GM21786 (cell line): Measurements from ENCODE around the gene TM2D1.

Experiments used
- ATAC-seq: cut with Tn5 transposase; IDR thresholded peaks from one replicate; pipeline ENCODE4 v1.9.1; 2021; ENCODE audit not compliant: unreplicated experiment

The TM2D1 gene

DNA sequence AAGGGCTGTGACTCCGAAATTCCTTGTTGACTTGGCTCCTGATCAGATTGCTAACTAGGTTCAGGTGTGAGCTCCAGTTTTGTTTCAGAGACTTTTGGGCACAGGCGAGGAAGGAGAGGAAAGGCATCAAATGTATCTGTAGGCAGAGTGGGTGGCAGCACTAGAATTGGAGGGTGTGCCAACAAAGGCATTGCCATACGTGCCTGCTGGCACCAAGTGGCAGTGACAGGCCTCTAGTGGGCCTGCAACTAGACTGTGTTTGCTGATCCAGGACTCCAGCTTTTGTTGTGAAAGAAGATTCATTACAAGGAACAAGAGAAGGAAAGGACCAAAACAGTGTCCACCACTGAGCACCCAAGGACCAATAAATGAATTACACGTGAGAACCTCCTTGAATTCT lies 79.5 kb downstream of the TM2D1 start:
- no peak for ATAC-seq

DNA sequence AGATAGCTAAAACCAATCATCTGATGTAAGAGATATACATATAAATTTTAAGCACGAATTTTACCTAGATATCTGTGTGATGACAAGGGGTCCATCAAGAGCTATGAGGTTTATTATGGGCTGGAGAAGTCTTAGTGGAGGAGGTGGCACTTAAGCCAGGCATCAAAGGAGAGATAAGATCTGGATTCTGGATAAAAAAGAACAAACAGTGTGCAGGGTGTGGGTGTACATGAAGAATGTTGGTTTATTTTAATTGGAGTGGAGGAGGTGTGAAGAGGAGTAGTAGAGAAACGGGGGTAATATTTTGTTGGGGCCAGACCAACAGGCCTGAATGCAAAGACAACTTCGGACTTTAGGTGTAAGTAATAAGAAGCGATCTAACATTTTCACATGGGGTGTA lies 80.6 kb downstream of the TM2D1 start:
- no peak for ATAC-seq

DNA sequence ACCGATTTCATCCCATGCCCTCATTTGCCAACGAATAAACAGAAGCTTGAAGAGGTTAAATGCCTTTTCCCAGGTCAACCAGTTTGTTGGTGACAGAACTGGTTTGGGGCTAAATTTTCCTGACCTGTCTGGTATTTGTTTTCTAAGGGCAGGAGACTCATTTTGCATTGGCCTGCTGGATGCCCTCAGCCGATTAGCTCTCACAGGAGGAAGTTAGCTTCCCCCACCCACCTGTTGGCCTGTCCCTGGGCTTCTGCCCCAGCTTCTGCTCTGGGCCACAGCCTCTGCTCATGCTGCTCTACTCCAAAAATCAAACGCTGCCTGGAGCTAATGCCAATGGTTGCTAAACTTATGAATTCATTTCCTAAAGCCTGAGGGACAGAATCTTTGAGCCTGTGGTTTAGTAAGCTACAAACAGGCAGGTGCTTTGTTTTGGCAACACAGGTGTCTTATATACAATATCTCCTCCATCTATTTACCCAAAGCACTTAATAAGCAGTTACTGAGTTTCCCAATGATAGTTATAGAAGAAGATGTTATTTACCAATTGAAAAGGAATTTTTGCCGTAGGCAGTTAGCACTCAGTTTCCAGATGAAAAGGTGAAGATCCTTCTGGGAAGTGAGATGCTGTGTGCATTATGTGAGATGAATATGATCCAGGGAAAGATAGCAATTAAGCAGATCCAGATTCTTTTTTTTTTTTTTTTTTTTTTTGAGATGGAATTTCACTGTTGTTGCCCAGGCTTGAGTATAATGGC lies 82.3 kb downstream of the TM2D1 start:
- ATAC-seq = no peak

DNA sequence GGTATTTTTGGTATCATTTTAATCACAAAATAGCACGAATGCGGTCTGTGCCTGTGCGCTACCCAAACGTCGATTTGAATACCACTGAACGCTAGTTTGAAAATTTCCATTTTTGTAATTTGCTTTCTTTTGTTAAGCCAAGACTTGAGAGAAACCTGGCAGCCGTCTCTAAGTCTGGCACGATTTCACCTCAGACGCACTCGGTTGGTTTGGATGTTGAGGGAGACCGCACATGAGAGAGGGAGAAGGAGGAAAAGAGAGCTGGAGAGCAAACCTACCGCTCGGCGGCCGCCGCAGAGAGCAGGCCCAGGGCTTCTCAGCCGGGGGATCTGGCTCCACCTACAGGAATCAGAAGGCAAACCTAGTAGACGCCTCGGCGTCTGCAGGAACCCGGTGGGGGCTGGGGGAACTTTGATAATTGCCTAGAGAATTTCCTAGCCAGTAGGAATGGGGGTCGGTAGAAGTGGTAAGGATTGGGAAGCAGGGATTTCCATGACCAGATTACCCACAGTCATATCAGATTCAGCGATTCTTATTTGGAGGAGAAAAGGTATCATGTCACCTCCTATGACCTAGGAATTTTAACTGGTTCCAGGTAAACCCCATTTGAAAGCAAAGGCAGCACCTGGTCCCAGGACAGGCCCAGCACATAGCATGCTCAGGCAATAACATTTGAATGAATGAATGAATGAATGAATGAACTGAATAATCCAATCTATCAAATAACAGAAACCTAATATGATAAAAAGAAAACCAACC lies 83.2 kb downstream of the TM2D1 start:
- ATAC-seq = peak; percentile 96

DNA sequence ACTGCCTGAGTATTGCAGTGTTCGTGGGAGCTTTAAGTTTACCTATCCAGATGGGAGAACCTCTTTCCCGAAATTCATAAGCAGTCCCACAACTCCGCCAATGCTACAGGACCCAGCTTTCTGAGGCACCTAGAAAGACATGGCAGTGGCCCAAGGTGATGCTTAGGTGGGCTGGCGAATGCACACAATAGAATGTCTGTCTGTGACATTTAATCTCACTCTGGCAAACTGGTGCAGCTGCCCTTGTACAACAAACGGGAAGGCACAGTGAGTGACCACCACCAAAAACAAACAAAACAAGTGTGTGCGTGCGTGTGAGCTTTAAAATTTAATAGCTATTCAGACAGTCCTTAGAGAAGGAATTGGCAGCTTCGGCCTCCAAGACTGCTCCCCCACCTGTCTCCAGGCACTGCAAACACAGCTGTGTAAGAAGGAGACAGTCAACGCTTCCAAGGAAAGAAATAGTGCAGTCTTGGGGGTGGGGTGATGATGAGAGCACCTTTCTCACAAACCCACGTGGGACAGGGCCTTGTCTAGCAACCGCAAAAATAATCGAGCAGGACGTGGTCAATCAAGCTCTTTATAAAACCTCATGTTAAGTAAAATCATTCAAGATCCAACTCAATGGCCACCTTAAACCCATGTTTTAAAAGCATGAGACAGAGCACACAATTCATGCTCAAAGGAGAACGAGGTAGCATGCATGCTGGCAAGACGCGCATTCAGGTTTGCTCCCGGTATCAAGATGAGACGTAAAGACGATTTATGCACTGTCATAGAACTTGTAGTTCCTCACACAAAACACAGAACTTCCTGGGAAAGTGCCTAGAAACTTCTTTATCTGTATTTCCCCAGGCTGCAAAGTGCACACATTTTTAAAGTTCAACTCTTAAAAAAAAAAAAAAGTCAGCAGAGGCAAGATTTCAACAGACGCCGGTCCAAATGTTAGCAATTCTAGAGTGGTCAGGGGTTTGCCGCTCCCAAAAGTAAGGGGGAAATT lies 84.1 kb downstream of the TM2D1 start:
- ATAC-seq = no peak

DNA sequence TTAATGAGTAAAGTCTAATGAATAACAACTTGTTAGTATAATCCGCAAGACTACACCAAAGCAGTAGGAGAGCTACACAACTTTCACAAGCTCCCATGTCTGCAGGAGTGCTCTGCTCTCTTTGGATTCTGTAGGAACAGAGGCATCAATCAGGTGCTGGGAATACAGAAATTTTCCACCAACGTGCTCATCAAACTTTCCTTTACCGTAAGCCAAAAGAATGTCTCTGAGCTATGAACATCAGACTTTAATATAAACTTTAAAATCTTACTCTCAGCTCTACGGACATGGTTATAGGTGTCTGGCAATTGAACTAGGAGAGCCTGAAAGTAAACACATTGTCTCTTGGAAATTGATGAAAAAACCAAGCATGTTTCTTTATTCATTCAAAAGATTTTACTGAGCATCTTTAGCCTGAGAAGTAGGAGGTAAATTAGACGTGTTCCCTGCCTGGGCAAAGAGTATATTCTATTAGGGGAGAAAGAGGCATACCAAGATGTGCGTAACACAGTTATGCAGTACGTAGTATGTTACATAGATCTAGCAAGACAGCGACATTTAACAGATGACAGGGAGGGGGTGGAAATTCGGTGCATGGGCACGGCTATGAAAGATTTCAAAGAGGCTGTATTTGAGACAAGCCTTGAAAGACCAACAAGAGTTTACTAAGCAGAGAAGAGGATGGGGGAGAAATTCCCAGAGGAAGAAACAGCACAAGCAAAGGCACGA lies 85.2 kb downstream of the TM2D1 start:
- no peak for ATAC-seq

DNA sequence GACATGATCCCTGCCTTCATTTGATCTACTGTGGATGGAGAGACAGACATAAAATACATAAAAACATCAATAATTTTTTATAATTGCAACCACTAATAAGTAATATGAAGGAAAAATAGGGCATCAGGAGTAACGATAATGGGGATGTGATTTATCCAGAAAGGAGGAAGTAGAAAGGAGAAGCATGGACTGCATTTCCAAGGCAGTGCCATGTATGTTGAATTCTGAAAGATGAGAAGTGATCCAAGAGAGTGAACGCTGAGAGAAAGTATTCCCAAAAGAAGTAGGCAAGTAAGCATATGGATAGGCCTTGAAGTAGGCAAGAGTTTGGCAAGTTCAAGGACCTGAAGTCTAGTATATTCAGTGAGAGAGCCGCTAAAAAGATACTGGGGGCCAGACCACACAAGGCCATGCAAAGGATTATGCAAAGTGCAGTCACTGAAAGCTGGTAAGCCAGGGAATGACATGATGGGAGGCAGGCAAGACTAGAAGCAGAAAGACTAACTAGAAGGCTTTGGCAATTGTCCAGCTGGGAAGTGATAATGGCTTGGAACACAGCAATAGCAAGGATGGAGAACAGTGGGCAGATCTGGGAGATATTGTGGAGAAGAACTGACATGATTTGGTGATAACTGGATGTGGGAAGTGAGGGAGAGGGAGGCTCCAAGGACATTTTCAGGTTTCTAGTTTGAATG lies 85.9 kb downstream of the TM2D1 start:
- no peak for ATAC-seq

DNA sequence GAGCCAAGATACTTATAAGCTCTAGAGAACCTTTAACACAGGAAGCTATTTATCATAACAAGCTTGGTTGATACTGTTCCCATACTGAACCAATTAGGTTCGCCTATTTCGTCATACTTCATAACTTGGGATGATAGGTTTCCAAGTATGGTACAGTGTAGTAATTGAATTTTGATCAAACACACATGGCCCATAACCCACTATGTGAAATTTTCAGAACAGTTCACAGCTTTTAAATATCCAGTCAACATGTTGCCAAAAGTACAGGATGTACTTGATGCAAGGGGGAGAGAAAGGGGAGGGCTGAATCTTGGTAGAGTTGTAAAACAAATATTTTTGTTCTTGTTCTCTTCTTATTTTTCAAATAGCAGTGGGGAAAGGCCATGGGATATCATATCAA lies 86.6 kb downstream of the TM2D1 start:
- ATAC-seq = no peak

DNA sequence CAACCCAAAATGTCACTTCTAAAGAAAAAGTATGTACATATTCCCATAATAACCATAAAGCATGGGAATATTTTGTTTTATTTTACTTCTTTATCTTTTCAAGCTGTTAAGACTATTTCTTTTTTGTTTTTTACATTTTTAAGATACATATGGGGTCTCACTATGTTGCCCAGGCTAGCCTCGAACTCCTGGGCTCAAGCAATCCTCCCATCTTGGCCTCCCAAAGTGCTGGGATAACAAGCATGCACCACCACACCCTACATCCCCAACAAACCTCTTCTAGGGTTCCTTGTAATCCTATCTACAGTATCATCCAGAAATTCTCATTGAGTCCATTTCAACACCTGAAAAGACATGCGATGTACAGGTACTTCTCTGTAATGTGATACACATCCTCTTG lies 87.5 kb downstream of the TM2D1 start:
- ATAC-seq = no peak

DNA sequence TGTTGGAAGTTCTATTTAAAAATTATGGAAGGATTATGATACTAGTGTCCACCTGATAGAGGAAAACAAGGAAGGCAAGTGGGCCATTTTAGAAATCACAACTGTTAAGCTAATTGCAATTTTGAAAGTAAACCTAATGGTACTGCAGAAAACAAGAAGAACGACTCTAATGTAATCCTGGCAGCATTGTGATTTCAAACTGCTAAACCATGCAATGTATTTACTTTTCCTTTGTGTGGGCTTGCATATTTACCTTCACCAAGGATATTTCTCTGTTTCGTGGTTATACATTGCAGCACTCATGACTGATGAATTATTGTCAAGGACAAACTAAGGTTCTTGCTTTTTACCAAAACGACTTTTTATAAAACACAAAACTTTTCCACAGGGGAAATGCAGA lies 88.1 kb downstream of the TM2D1 start:
- no peak for ATAC-seq

DNA sequence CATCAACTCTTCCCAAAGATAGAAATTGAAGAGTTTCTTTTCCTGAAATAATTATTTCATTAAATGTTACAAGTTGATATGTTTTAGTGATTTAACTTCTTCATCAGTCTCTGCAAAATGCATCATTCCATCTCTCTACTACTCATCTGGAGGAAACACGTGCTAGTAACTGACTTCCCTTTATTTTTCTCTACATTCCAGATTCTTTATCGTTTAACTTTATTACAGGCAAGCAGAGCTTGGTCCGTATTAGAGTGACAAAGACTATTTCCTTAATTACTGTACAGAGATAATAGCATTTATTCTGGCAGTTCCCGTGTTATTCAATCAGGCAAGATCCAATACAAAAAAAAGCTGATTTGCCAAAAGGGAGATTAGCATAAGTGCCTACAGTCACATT lies 88.6 kb downstream of the TM2D1 start:
- no peak for ATAC-seq

DNA sequence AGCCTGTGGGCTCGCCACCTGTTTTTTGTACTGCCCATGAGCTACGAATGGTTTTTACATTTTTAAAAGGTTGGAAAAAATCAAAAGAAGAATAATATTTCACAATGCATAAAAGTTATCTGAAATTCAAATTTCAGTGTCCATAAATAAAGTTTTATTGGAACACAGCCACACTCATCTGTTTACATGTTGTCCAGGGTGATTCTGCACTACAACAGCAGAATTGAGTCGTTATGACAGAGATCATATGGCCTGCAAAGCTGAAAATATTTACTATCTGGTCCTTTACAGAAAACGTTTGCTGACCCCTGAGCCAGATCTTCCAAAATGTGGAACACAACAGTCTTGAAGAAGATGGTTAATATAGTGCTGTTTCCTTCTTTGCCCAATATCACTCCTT lies 89.4 kb downstream of the TM2D1 start:
- ATAC-seq = no peak

DNA sequence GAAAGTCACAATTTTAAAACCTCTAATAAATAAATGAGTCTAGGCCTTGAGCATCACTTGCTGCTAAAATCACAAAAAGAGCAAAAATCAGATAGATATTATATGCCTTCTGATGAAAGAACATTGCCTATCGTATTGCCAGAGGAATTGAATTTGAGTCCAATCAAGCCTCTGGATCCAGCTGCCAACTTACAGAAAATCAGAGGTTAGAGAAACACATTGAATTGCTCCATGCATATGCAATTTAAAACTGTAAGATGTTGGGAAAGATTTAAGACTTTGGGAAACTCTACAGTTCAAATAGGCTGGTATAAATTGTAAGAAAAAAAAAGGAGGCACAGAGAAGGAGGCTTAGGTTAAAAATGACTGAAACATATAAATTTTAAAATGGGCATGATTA lies 93.5 kb downstream of the TM2D1 start:
- no peak for ATAC-seq
